Measurements from ENCODE around the gene TMEM132D.

DNA sequence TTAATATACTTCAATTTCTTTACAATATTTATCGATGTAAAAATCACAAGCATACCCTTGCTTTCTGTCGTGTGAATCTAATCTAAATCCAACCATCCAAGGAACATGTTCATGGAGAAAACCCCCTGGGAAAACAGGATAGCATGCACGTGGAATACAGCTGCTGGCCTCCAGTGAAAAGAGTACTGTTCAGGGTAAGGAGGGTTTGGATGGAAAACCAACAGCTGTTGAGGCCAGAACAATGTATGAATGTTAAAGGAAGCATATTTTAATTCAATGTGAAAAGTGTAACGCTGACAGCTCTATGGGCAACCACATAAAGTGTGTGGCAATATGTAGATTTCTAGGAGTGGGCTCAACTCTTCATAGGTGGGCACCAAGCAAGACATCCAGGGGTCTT, 344.0 kb downstream of the TMEM132D start:
- TF ChIP-seq, protein P1, sequence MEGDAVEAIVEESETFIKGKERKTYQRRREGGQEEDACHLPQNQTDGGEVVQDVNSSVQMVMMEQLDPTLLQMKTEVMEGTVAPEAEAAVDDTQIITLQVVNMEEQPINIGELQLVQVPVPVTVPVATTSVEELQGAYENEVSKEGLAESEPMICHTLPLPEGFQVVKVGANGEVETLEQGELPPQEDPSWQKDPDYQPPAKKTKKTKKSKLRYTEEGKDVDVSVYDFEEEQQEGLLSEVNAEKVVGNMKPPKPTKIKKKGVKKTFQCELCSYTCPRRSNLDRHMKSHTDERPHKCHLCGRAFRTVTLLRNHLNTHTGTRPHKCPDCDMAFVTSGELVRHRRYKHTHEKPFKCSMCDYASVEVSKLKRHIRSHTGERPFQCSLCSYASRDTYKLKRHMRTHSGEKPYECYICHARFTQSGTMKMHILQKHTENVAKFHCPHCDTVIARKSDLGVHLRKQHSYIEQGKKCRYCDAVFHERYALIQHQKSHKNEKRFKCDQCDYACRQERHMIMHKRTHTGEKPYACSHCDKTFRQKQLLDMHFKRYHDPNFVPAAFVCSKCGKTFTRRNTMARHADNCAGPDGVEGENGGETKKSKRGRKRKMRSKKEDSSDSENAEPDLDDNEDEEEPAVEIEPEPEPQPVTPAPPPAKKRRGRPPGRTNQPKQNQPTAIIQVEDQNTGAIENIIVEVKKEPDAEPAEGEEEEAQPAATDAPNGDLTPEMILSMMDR (IDR thresholded peaks at IDR 0.05), result no peak
- no peak for TF ChIP-seq EZH2 (IDR thresholded peaks at IDR 0.05)
- no peak for TF ChIP-seq EZH2phosphoT487 (IDR thresholded peaks at IDR 0.05)
